Endothelial cell of umbilical vein (primary cell): ENCODE measurements around the gene PAK4. TPM values are rescaled to one million over a fixed set of nuclear protein-coding genes. Genes with fewer than 3 reads are reported as not detected.

Source experiments
- BruUV-seq: library from RNA; stranded (reverse); fragments of 400-500 nt; replicated peaks from 2 replicates; lab custom pipeline; 2021; lab: Mats Ljungman, UMichigan
- CTCF ChIA-PET: fragments of 300-600, 350-600 bp; sonication (Branson Sonifier 250); formaldehyde crosslinking; loops from one replicate; lab custom pipeline; 2021; ENCODE audit warnings: antibody characterized with exemption, inconsistent platforms; lab: Charles Lee
- POLR2A ChIA-PET: fragments of 300-600, 350-600 bp; sonication (Branson Sonifier 250); formaldehyde crosslinking; loops from one replicate; lab custom pipeline; 2021; ENCODE audit warnings: antibody characterized with exemption, inconsistent platforms; lab: Charles Lee
- DNase-seq: peaks from one replicate; pipeline ENCODE4 v3.0.0-alpha.2; 2011; ENCODE audit warnings: low read depth, low spot score
- FAIRE-seq: peaks from 2 replicates; lab custom pipeline; 2011; peaks lifted over from hg19 to GRCh38; lab: Jason Lieb, UNC
- H2AFZ ChIP-seq: 2 replicates; pipeline ENCODE4 v1.6.0; 2012; ENCODE audit warnings: low read depth, low read length, control low read depth, inconsistent platforms
- H3K27ac ChIP-seq: 2 replicates; pipeline ENCODE4 v1.5.1; 2011; ENCODE audit warnings: low read depth, mild to moderate bottlenecking, control low read depth, low read length, moderate library complexity; ENCODE audit not compliant: insufficient read depth
- H3K27me3 ChIP-seq, 2 experiments: 2 replicates each; pipeline versions ENCODE4 v1.6.0 to v1.6.1; 2011; ENCODE audit warnings: low read length in 2 of 2, mixed read lengths in 1 of 2; ENCODE audit not compliant: control insufficient read depth in 2 of 2, insufficient read depth in 2 of 2
- H3K36me3 ChIP-seq, 2 experiments: 2 replicates in 1 of 2; 3 replicates in 1 of 2; pipeline ENCODE4 v1.5.1; 2011; ENCODE audit warnings: low read length in 2 of 2, mild to moderate bottlenecking in 1 of 2, moderate library complexity in 1 of 2; ENCODE audit not compliant: control insufficient read depth in 2 of 2, insufficient read depth in 2 of 2; ENCODE audit errors: extremely low read depth in 1 of 2
- H3K4me1 ChIP-seq: 3 replicates; pipeline ENCODE4 v1.5.1; 2011; ENCODE audit warnings: mild to moderate bottlenecking, low read length; ENCODE audit not compliant: control insufficient read depth, insufficient read depth; ENCODE audit errors: extremely low read depth
- H3K4me2 ChIP-seq: 2 replicates; pipeline ENCODE4 v1.6.1; 2011; ENCODE audit warnings: low read length, control low read depth, mixed read lengths; ENCODE audit not compliant: insufficient read depth
- H3K4me3 ChIP-seq, 3 experiments: fragments of 200-600 bp in 1 of 3; sonication (generic), shearing (Covaris generic) in 1 of 3; replicated peaks in 1 of 3; 2 replicates each; pipeline ENCODE4 v1.5.1; 2011 to 2016; ENCODE audit warnings: control low read depth in 3 of 3, low read length in 3 of 3, mild to moderate bottlenecking in 2 of 3, inconsistent platforms in 1 of 3, low read depth in 1 of 3, moderate library complexity in 1 of 3; ENCODE audit not compliant: insufficient read depth in 1 of 3
- H3K79me2 ChIP-seq: 2 replicates; pipeline ENCODE4 v1.6.0; 2012; ENCODE audit warnings: low read length, inconsistent platforms; ENCODE audit not compliant: control insufficient read depth, insufficient read depth
- H3K9ac ChIP-seq: replicated peaks from 2 replicates; pipeline ENCODE3; 2011; ENCODE audit warnings: low read length, control low read depth; ENCODE audit not compliant: insufficient read depth; ENCODE audit errors: extremely low read depth
- H3K9me1 ChIP-seq: replicated peaks from 3 replicates; pipeline ENCODE4 v1.6.0; 2011; ENCODE audit warnings: mild to moderate bottlenecking, low read length; ENCODE audit not compliant: control insufficient read depth, insufficient read depth; ENCODE audit errors: extremely low read depth
- H3K9me3 ChIP-seq: replicated peaks from 2 replicates; pipeline ENCODE4 v1.5.1; 2012; ENCODE audit warnings: low read length, inconsistent platforms; ENCODE audit not compliant: control insufficient read depth, insufficient read depth
- H4K20me1 ChIP-seq: replicated peaks from 2 replicates; pipeline ENCODE3; 2011; ENCODE audit warnings: mild to moderate bottlenecking, low read length; ENCODE audit not compliant: control insufficient read depth, insufficient read depth; ENCODE audit errors: extremely low read depth
- EZH2 ChIP-seq: IDR thresholded peaks from 2 replicates; pipeline ENCODE4 v1.6.1; 2012; ENCODE audit warnings: borderline replicate concordance, low read depth, mild to moderate bottlenecking, moderate library complexity, low read length, inconsistent platforms; ENCODE audit not compliant: severe bottlenecking
- FOS ChIP-seq: IDR thresholded peaks from 2 replicates; pipeline ENCODE4 v1.6.1; 2011; ENCODE audit warnings: mild to moderate bottlenecking, low read length, moderate library complexity, borderline replicate concordance; ENCODE audit not compliant: insufficient read depth
- GATA2 ChIP-seq: IDR thresholded peaks from 2 replicates; pipeline ENCODE4 v1.7.0; 2011; ENCODE audit warnings: low read depth, mild to moderate bottlenecking, moderate library complexity, mixed read lengths, low read length; ENCODE audit not compliant: insufficient read length, insufficient read depth
- JUN ChIP-seq: IDR thresholded peaks from 2 replicates; pipeline ENCODE4 v1.6.1; 2011; ENCODE audit warnings: borderline replicate concordance, low read depth; ENCODE audit not compliant: insufficient read length, insufficient read depth
- MYC ChIP-seq: IDR thresholded peaks from one replicate; pipeline ENCODE4 v1.6.1; 2011; ENCODE audit warnings: mild to moderate bottlenecking, low read depth, low read length
- POLR2A ChIP-seq: IDR thresholded peaks from 2 replicates; pipeline ENCODE4 v1.6.1; 2012; ENCODE audit warnings: low read depth, mild to moderate bottlenecking, control low read depth, low read length
- POLR2AphosphoS5 ChIP-seq: IDR thresholded peaks from 2 replicates; pipeline ENCODE4 v1.6.1; 2012; ENCODE audit warnings: low read depth, mild to moderate bottlenecking, control low read depth, low read length, moderate library complexity; ENCODE audit not compliant: insufficient read depth
- dilution Hi-C: fragments of 300-500 bp; cut with MboI; formaldehyde crosslinking; loops from one replicate; pipeline ENCODE4 v1.15.0; 2019; ENCODE audit warnings: low sequenced_read_pairs; ENCODE audit not compliant: extremely low pct_ligation_motif_present
- intact Hi-C: fragments of 100-400 bp; cut with micrococcal nuclease; formaldehyde crosslinking; loops from one replicate; pipeline ENCODE4 v1.10.0; 2022
- polyA plus RNA-seq, 4 experiments: library from polyadenylated mRNA; depleted of rRNA in 3 of 4; stranded (reverse) in 3 of 4; unstranded in 1 of 4; fragments of >200 nt; gene quantifications; 2 replicates each; pipeline versions ENCODE4 v1.2.1 to v1.2.3, GENCODE V29; 2011 to 2012; ENCODE audit warnings: missing spikeins in 1 of 4
- total RNA-seq: library from RNA; stranded (reverse); gene quantifications from 2 replicates; pipeline ENCODE4 v1.2.3, GENCODE V29; 2021
- TF ChIP-seq, protein P1 (sequence below), 2 donors: IDR thresholded peaks; 1 replicate in 1 of 2; 2 replicates in 1 of 2; pipeline ENCODE4 v1.5.1; 2011; ENCODE audit warnings: low read length in 2 of 2, mild to moderate bottlenecking in 2 of 2, moderate library complexity in 2 of 2, control low read depth in 1 of 2, inconsistent platforms in 1 of 2, low read depth in 1 of 2; ENCODE audit not compliant: insufficient read depth in 1 of 2; ENCODE audit errors: extremely low read depth in 1 of 2

Gene PAK4
- total and polyA plus RNA-seq, 2 donors (not counting 3 experiments of a cell fraction or from before 2014, with no cell fraction given): 39.8 to 55.4 TPM

GRCh38 chr19:39142630-39143029 lies 17.0 kb downstream of the PAK4 start:
- DNase-seq (no peak), FAIRE-seq (no peak)
- TF ChIP-seq POLR2A (no peak), JUN (no peak), POLR2AphosphoS5 (no peak), GATA2 (no peak), FOS (no peak), MYC (no peak), EZH2 (no peak)
- TF ChIP-seq, protein P1, sequence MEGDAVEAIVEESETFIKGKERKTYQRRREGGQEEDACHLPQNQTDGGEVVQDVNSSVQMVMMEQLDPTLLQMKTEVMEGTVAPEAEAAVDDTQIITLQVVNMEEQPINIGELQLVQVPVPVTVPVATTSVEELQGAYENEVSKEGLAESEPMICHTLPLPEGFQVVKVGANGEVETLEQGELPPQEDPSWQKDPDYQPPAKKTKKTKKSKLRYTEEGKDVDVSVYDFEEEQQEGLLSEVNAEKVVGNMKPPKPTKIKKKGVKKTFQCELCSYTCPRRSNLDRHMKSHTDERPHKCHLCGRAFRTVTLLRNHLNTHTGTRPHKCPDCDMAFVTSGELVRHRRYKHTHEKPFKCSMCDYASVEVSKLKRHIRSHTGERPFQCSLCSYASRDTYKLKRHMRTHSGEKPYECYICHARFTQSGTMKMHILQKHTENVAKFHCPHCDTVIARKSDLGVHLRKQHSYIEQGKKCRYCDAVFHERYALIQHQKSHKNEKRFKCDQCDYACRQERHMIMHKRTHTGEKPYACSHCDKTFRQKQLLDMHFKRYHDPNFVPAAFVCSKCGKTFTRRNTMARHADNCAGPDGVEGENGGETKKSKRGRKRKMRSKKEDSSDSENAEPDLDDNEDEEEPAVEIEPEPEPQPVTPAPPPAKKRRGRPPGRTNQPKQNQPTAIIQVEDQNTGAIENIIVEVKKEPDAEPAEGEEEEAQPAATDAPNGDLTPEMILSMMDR (IDR thresholded peaks at IDR 0.05; ENCODE audit: extremely low read depth in 1 of 2, insufficient read depth in 1 of 2, low read depth in 1 of 2, low read length in 2 of 2): no peak
- intact Hi-C loops (no loop called here), dilution Hi-C loops (no loop called here)
- H3K9me3 ChIP-seq: no peaks in the 10 kb centered on the region
- H3K9me1 ChIP-seq: no peaks in the 10 kb centered on the region
- H3K4me1 ChIP-seq: peaks cover 19% of the 10 kb centered on the region
- H3K36me3 ChIP-seq: no peaks in the 10 kb centered on the region
- no peak overlapping the region for H3K9ac ChIP-seq
- ChIA-PET CTCF (no interaction called here), POLR2A (no interaction called here)
- no peak overlapping the region for H2AFZ ChIP-seq
- H3K27ac ChIP-seq: no peak overlapping the region
- H3K27me3 ChIP-seq: no peaks in the 10 kb centered on the region
- H3K4me3 ChIP-seq: no peak overlapping the region
- H3K79me2 ChIP-seq: peaks cover 72% of the 10 kb centered on the region
- peaks cover 3% of the 10 kb centered on the region for H4K20me1 ChIP-seq
- no peak overlapping the region for H3K4me2 ChIP-seq
- no TSS peak for BruUV-seq
